ENCODE data around the gene RALGPS1. TPM values are rescaled to one million over a fixed set of nuclear protein-coding genes. Genes with fewer than 3 reads are reported as not detected.

Gene RALGPS1
- total RNA-seq, 4 donors from 2014 or later = 4.6 to 11.9 (median 10.0) TPM

GRCh38 chr9:127181315-127181580 lies 266.7 kb downstream of the RALGPS1 start:
- intact Hi-C loops (cut with DNase I) = no loop called here
- Histone ChIP-seq H3K27ac (replicated peaks in 1 of 4) (no peak overlapping the region), H3K9me3 (no peaks in the 10 kb centered on the region), H3K4me3 (no peak overlapping the region), H3K36me3 (no peaks in the 10 kb centered on the region), H3K27me3 (no peaks in the 10 kb centered on the region), H3K4me1 (peaks cover 38 to 48% (median 41%) of the 10 kb centered on the region in 4 donors)
- TF ChIP-seq POLR2A (IDR thresholded peaks at IDR 0.05; ENCODE audit: low read depth) = no peak
- no peak for TF ChIP-seq EP300 (IDR thresholded peaks at IDR 0.05)
- no peak for TF ChIP-seq CTCF (IDR thresholded peaks at IDR 0.05)
- TF ChIP-seq POLR2AphosphoS5 (IDR thresholded peaks at IDR 0.05) = no peak
- 100% methylated on average over 3 of the region's 3 CpGs for WGBS
- DNase-seq (ENCODE audit: extremely low spot score) = no peak

DNA sequence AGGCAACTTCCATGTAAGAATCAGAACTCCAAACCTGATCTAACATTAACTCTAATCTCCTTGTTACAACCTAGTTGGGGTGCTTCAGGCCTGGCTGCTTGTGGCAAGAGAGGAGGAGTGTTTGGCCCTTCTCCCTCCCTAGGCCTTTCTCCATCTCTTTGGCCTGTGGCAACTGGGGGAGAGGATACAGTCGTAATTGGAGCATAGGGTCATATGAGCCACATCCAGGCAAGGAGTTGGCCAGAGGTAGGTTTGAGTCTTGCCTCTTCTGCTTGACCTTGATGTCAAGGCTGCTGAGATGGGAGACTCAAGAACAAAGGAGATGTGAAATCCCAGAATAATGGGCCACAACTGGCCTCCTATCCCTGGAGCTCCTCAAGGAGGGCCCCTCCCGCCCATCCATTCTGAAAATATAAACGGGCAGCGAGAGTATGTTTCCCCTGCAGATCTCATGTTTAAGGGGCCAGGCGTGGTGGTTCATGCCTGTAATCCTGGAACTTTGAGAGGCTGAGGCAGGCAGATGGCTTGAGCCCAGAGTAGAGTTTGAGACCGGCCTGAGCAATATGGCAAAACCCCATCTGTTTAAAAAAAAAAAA lies 267.1 kb downstream of the RALGPS1 start:
- no peaks in the 10 kb centered on the region for H3K27me3 ChIP-seq
- no peak for DNase-seq (ENCODE audit: extremely low spot score)
- H3K36me3 ChIP-seq = no peaks in the 10 kb centered on the region
- 95% methylated on average over 6 of the region's 6 CpGs for WGBS
- TF ChIP-seq POLR2A (IDR thresholded peaks at IDR 0.05; ENCODE audit: low read depth) = no peak
- no peak for TF ChIP-seq EP300 (IDR thresholded peaks at IDR 0.05)
- no peak for TF ChIP-seq POLR2AphosphoS5 (IDR thresholded peaks at IDR 0.05)
- no peak for TF ChIP-seq CTCF (IDR thresholded peaks at IDR 0.05)
- intact Hi-C loops (cut with DNase I) = no loop called here
- no peak overlapping the region for H3K4me3 ChIP-seq
- no peaks in the 10 kb centered on the region for H3K9me3 ChIP-seq
- peaks cover 43 to 53% (median 46%) of the 10 kb centered on the region in 4 donors for H3K4me1 ChIP-seq
- H3K27ac ChIP-seq (replicated peaks in 1 of 4) = no peak overlapping the region

DNA sequence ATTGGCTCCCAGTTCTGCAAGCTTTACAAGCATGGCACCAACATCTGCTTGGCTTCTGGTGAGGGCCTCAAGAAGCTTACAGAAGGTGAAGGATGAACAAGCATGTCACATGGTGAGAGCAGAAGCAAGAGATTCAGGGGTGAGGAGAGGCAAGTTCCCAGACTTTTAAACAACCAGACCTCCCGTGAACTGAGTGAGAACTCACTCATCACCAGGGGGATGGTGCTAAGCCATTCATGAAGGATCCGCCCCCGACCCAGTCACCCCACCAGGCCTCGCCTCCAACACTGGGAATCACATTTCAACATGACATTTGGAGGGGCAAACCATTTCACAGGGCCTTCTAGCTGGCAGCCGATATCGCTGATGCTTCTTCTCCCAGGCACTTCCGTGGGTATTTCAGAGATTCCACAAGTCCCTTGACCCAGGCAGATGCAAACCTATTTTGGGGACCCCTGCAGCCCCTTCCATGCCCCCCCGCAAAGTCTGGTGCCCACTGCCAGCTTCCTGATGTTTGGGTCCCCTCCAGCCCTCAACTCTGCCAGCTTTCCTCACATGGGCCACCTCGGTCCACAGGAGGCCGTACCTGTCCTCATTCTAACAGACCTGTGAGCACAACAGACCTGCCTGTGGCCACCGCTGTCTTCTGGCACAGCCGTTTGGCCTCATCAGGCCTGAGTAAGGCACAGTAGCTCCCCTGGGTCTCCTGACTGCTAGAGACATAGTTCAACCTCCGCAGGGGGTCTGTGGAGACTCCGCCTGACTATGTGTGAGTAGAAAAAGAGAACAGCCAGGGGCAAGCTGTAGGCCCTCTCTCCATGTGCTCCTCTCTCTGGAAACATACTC lies 268.5 kb downstream of the RALGPS1 start:
- intact Hi-C loops (cut with DNase I) = no loop called here
- Histone ChIP-seq H3K9me3 (no peaks in the 10 kb centered on the region), H3K27me3 (no peaks in the 10 kb centered on the region), H3K4me1 (peaks cover 57 to 67% (median 60%) of the 10 kb centered on the region in 4 donors), H3K4me3 (no peak overlapping the region), H3K36me3 (no peaks in the 10 kb centered on the region), H3K27ac (replicated peaks in 1 of 4) (peak overlapping the region in 1 of 4 donors; percentile 87)
- TF ChIP-seq EP300 (IDR thresholded peaks at IDR 0.05) (no peak), POLR2A (IDR thresholded peaks at IDR 0.05; ENCODE audit: low read depth) (no peak), POLR2AphosphoS5 (IDR thresholded peaks at IDR 0.05) (no peak), CTCF (IDR thresholded peaks at IDR 0.05) (no peak)
- no peak for DNase-seq (ENCODE audit: extremely low spot score)
- WGBS = 97% methylated on average over 10 of the region's 14 CpGs

GRCh38 chr9:127183814-127184582 lies 269.4 kb downstream of the RALGPS1 start:
- no peaks in the 10 kb centered on the region for H3K27me3 ChIP-seq
- no peak for DNase-seq (ENCODE audit: extremely low spot score)
- H3K4me3 ChIP-seq = no peak overlapping the region
- H3K4me1 ChIP-seq = peaks cover 63 to 75% (median 66%) of the 10 kb centered on the region in 4 donors
- TF ChIP-seq EP300 (IDR thresholded peaks at IDR 0.05) (no peak), POLR2AphosphoS5 (IDR thresholded peaks at IDR 0.05) (peak; percentile 68 to 70)
- intact Hi-C loops (cut with DNase I) = no loop called here
- H3K36me3 ChIP-seq = no peaks in the 10 kb centered on the region
- WGBS = 79% methylated on average over 17 of the region's 17 CpGs
- peak overlapping the region; percentile 83 to 89 (median 86) for H3K27ac ChIP-seq (replicated peaks in 1 of 4)
- H3K9me3 ChIP-seq = no peaks in the 10 kb centered on the region

- Histone ChIP-seq H3K36me3 (no peaks in the 10 kb centered on the region), H3K4me1 (peaks cover 60 to 75% (median 62%) of the 10 kb centered on the region in 4 donors), H3K27me3 (no peaks in the 10 kb centered on the region), H3K9me3 (no peaks in the 10 kb centered on the region), H3K27ac (replicated peaks in 1 of 4) (peak overlapping the region; percentile 83 to 89 (median 86)), H3K4me3 (no peak overlapping the region)
- WGBS = 94% methylated on average over 7 of the region's 10 CpGs
- intact Hi-C loops (cut with DNase I) = loop anchor here (5.0 kb wide), 1 partner anchor 62 kb away; the partner anchor contains the start of gene ANGPTL2
- DNase-seq (ENCODE audit: extremely low spot score) = no peak
- TF ChIP-seq POLR2A (IDR thresholded peaks at IDR 0.05; ENCODE audit: low read depth) = no peak
- no peak for TF ChIP-seq CTCF (IDR thresholded peaks at IDR 0.05)
- TF ChIP-seq POLR2AphosphoS5 (IDR thresholded peaks at IDR 0.05) = no peak
- no peak for TF ChIP-seq EP300 (IDR thresholded peaks at IDR 0.05)
These were observed 270.1 kb downstream of the RALGPS1 start for GRCh38 chr9:127184641-127185040.
